ENCODE measurements around the gene KRTAP9-6.

Gene KRTAP9-6

DNA sequence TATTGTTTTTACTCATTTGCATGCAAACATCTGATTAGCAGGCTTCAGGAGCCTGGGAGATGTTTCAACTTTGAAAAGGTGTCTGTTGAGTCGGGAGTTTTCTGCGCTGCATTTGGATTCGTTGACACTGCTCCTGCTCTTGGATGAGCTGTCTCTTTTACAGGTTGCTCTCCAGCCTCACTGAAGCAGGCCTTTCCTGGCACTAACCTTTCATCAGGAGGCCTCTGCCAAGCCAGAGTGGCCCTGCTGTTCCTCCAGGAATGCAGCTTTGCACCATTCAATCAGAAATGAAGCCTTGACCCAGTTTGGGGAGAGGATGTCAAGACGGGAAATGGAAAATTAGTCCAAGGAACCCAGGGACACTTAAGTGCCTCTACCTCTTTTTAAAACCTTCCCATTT lies 37.8 kb downstream of the KRTAP9-6 start:
- H3K4me1 ChIP-seq (ENCODE audit: insufficient read depth, poor library complexity, severe bottlenecking) = peaks cover 13% of the 10 kb centered on the region
- TF ChIP-seq CTCF (IDR thresholded peaks at IDR 0.05; ENCODE audit: poor library complexity, severe bottlenecking) = no peak
- no peak overlapping the region for H3K4me3 ChIP-seq (ENCODE audit: severe bottlenecking)
- no peaks in the 10 kb centered on the region for H3K27me3 ChIP-seq (ENCODE audit: insufficient read depth, poor library complexity, severe bottlenecking)
- no peaks in the 10 kb centered on the region for H3K36me3 ChIP-seq (ENCODE audit: low read depth)
- DNase-seq (ENCODE audit: low spot score) = no peak
- no peak overlapping the region for H3K27ac ChIP-seq (ENCODE audit: poor library complexity, severe bottlenecking)
- peaks cover 4% of the 10 kb centered on the region for H3K9me3 ChIP-seq (ENCODE audit: severe bottlenecking)
- no peak for ATAC-seq (ENCODE audit: low read depth)

DNA sequence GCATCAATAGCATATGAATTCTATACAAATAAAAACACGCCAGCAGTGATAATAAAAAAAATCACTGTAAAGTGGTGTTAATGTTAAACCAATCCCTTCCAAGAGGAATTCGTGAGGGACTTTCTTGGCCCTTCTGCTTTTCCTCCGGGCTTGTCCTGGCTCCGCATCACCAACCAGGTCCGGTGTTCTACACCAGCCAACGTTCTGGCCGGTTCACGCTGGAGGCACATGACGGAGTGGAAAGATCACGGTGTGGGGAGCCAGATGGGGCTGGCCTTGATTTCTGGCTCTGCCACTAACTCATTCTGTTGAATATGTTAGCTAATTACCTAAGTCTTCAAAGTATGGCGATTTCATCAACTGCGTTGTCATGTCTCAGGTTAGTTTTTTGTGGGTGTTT lies 38.9 kb downstream of the KRTAP9-6 start:
- H3K4me3 ChIP-seq (ENCODE audit: severe bottlenecking) = no peak overlapping the region
- H3K27me3 ChIP-seq (ENCODE audit: insufficient read depth, poor library complexity, severe bottlenecking) = no peaks in the 10 kb centered on the region
- H3K9me3 ChIP-seq (ENCODE audit: severe bottlenecking) = peaks cover 3% of the 10 kb centered on the region
- no peaks in the 10 kb centered on the region for H3K36me3 ChIP-seq (ENCODE audit: low read depth)
- TF ChIP-seq CTCF (IDR thresholded peaks at IDR 0.05; ENCODE audit: poor library complexity, severe bottlenecking) = no peak
- H3K4me1 ChIP-seq (ENCODE audit: insufficient read depth, poor library complexity, severe bottlenecking) = peaks cover 13% of the 10 kb centered on the region
- H3K27ac ChIP-seq (ENCODE audit: poor library complexity, severe bottlenecking) = no peak overlapping the region
- ATAC-seq (ENCODE audit: low read depth) (no peak), DNase-seq (ENCODE audit: low spot score) (no peak)

GRCh38 chr17:41307647-41308046 lies 42.5 kb downstream of the KRTAP9-6 start:
- Histone ChIP-seq H3K9me3 (ENCODE audit: severe bottlenecking) (no peaks in the 10 kb centered on the region), H3K4me3 (ENCODE audit: severe bottlenecking) (no peak overlapping the region), H3K36me3 (ENCODE audit: low read depth) (no peaks in the 10 kb centered on the region), H3K27me3 (ENCODE audit: insufficient read depth, poor library complexity, severe bottlenecking) (no peaks in the 10 kb centered on the region), H3K4me1 (ENCODE audit: insufficient read depth, poor library complexity, severe bottlenecking) (no peaks in the 10 kb centered on the region), H3K27ac (ENCODE audit: poor library complexity, severe bottlenecking) (no peak overlapping the region)
- no peak for TF ChIP-seq CTCF (IDR thresholded peaks at IDR 0.05; ENCODE audit: poor library complexity, severe bottlenecking)
- no peak for ATAC-seq (ENCODE audit: low read depth)
- no peak for DNase-seq (ENCODE audit: low spot score)

DNA sequence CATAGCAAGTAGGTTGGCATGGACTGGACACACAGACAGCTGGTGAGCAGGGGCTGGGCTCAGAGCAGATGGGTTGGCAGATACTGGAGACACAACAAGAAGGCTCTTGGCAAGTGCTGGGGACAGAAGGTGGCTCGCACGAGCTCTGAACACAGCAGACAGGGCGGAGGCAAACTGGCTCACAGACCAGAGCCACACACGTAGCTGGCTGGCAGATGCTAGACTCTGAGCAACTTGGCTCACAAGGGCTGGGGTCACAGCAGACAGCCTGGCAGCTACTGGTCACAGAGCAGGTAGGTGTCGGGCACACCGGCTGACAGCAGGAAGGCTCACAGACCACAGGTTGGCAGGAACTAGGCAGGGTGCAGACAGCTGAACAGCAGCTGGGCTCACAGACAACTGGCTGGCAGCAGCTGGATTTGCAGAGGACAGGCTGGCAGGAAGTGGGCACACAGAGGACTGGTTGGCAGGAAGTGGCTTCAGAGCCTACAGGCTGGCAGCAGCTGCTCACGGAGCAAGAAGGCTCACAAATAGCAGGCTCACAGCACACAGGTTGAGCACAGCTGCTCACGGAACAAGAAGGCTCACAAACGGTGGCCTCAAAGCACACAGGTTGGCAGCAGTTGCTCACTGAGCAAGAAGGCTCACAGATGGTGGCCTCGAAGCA lies 43.2 kb downstream of the KRTAP9-6 start:
- H3K27me3 ChIP-seq (ENCODE audit: insufficient read depth, poor library complexity, severe bottlenecking) = no peaks in the 10 kb centered on the region
- DNase-seq (ENCODE audit: low spot score) = no peak
- H3K9me3 ChIP-seq (ENCODE audit: severe bottlenecking) = no peaks in the 10 kb centered on the region
- H3K4me1 ChIP-seq (ENCODE audit: insufficient read depth, poor library complexity, severe bottlenecking) = no peaks in the 10 kb centered on the region
- no peak overlapping the region for H3K4me3 ChIP-seq (ENCODE audit: severe bottlenecking)
- no peak overlapping the region for H3K27ac ChIP-seq (ENCODE audit: poor library complexity, severe bottlenecking)
- H3K36me3 ChIP-seq (ENCODE audit: low read depth) = no peaks in the 10 kb centered on the region
- ATAC-seq (ENCODE audit: low read depth) = no peak
- TF ChIP-seq CTCF (IDR thresholded peaks at IDR 0.05; ENCODE audit: poor library complexity, severe bottlenecking) = no peak

GRCh38 chr17:41308918-41309359 lies 43.8 kb downstream of the KRTAP9-6 start, which contains the start of gene KRTAP16-1:
TSS of gene KRTAP16-1 (minus strand) at chr17:41309309. CDS start at chr17:41309253, 56 bp downstream.
- Histone ChIP-seq H3K27me3 (ENCODE audit: insufficient read depth, poor library complexity, severe bottlenecking) (no peaks in the 10 kb centered on the region), H3K27ac (ENCODE audit: poor library complexity, severe bottlenecking) (no peak within 1 kb of the TSS), H3K36me3 (ENCODE audit: low read depth) (no peaks in the 10 kb centered on the region), H3K4me3 (ENCODE audit: severe bottlenecking) (no peak within 1 kb of the TSS), H3K9me3 (ENCODE audit: severe bottlenecking) (no peaks in the 10 kb centered on the region), H3K4me1 (ENCODE audit: insufficient read depth, poor library complexity, severe bottlenecking) (no peaks in the 10 kb centered on the region)
- ATAC-seq (ENCODE audit: low read depth) (no peak), DNase-seq (ENCODE audit: low spot score) (no peak)
- no peak for TF ChIP-seq CTCF (IDR thresholded peaks at IDR 0.05; ENCODE audit: poor library complexity, severe bottlenecking)
